PC-3 (cell line): ENCODE data around the gene DGLUCY.

Source experiments
- CTCF ChIP-seq: fragments of 300-600 bp; sonication (generic); conservative IDR thresholded peaks from 2 replicates; pipeline ENCODE4 v1.5.1; 2017; ENCODE audit warnings: antibody characterized with exemption, low read depth, mild to moderate bottlenecking, low read length
- EZH2 ChIP-seq: fragments of 300-600 bp; sonication (generic); IDR thresholded peaks from one replicate; pipeline ENCODE4 v1.6.1; 2017; ENCODE audit warnings: antibody characterized with exemption, mild to moderate bottlenecking, low read length; ENCODE audit not compliant: unreplicated experiment

GRCh38 chr14:91164676-91165075, 50.8 kb downstream of the DGLUCY start:
- TF ChIP-seq CTCF: no peak
- TF ChIP-seq EZH2: no peak
